NCI-H446 (cell line): ENCODE results near the gene LMNA.
"Not testable (repeated sequence)": the region's sequence is repeated elsewhere in the genome, so short reads cannot be mapped to it uniquely, and the experiment has no call there.

Source experiments
- DNase-seq, 2 experiments: peaks; one replicate each; lab custom pipeline; 2025; lab: John Stamatoyannopoulos, UW

Gene LMNA

GRCh38 chr1:156104861-156105832, 9.4 kb upstream of the LMNA start:
- no peak for DNase-seq

- DNase-seq: no peak
Observed at GRCh38 chr1:156106624-156107488, 7.7 kb upstream of the LMNA start.

- DNase-seq: no peak
Observed at GRCh38 chr1:156108057-156108456, 6.5 kb upstream of the LMNA start.

GRCh38 chr1:156108664-156109241, 5.8 kb upstream of the LMNA start:
- no peak for DNase-seq

- no peak for DNase-seq
Observed at GRCh38 chr1:156110252-156110651, 4.3 kb upstream of the LMNA start.

- peak in 1 of 2 experiments; percentile 31 for DNase-seq
Observed at GRCh38 chr1:156111355-156111962, 3.1 kb upstream of the LMNA start.

- DNase-seq: no peak
Observed at GRCh38 chr1:156112276-156113137, 2.0 kb upstream of the LMNA start.

- no peak for DNase-seq
Observed at GRCh38 chr1:156113282-156113950, 1.1 kb upstream of the LMNA start.

GRCh38 chr1:156114919-156115513, 505 bp downstream of the LMNA start:
- no peak for DNase-seq

GRCh38 chr1:156115514-156116374, 1.2 kb downstream of the LMNA start:
- DNase-seq: peak in 1 of 2 experiments; percentile 47

GRCh38 chr1:156116731-156117130, 2.2 kb downstream of the LMNA start:
- DNase-seq: not testable (repeated sequence)

GRCh38 chr1:156117414-156118176, 3.1 kb downstream of the LMNA start:
- no peak for DNase-seq

GRCh38 chr1:156118177-156118868, 3.8 kb downstream of the LMNA start:
- no peak for DNase-seq

GRCh38 chr1:156119503-156120209, 5.1 kb downstream of the LMNA start:
- peak in 1 of 2 experiments; percentile 54 for DNase-seq

GRCh38 chr1:156120318-156120717, 5.8 kb downstream of the LMNA start:
- DNase-seq: no peak

- not testable (repeated sequence) for DNase-seq
Observed at GRCh38 chr1:156121005-156121404, 6.5 kb downstream of the LMNA start.

- no peak for DNase-seq
Observed at GRCh38 chr1:156121457-156121856, 6.9 kb downstream of the LMNA start.
